ENCODE measurements around the gene ZFP36.
A peak's percentile ranks its signal among the peaks of the same experiment; 100 is the strongest.

The ZFP36 gene

GRCh38 chr19:39405958-39406655, 540 bp upstream of the ZFP36 start:
- peak; percentile 83 to 85 for DNase-seq (ENCODE audit: low read depth in 2 of 2)

GRCh38 chr19:39407410-39407659, 688 bp downstream of the ZFP36 start:
- DNase-seq (ENCODE audit: low read depth in 2 of 2), result no peak

GRCh38 chr19:39407660-39408391, 1.2 kb downstream of the ZFP36 start:
- DNase-seq (ENCODE audit: low read depth in 2 of 2), result no peak

- DNase-seq (ENCODE audit: low read depth in 2 of 2), result no peak
Observed at GRCh38 chr19:39408392-39409207, 2.0 kb downstream of the ZFP36 start.

- peak; percentile 72 to 76 for DNase-seq (ENCODE audit: low read depth in 2 of 2)
Observed at GRCh38 chr19:39409208-39410016, 2.8 kb downstream of the ZFP36 start.

- peak; percentile 36 to 59 for DNase-seq (ENCODE audit: low read depth in 2 of 2)
Observed at GRCh38 chr19:39410017-39410830, 3.6 kb downstream of the ZFP36 start.

- no peak for DNase-seq (ENCODE audit: low read depth in 2 of 2)
Observed at GRCh38 chr19:39410831-39411080, 4.1 kb downstream of the ZFP36 start.

- no peak for DNase-seq (ENCODE audit: low read depth in 2 of 2)
Observed at GRCh38 chr19:39411081-39411831, 4.6 kb downstream of the ZFP36 start.

GRCh38 chr19:39411832-39412099, 5.1 kb downstream of the ZFP36 start:
- DNase-seq (ENCODE audit: low read depth in 2 of 2), result peak; percentile 82 to 92

GRCh38 chr19:39412100-39412866, 5.6 kb downstream of the ZFP36 start, which contains the start of gene PLEKHG2:
Gene PLEKHG2, plus strand, starts transcription at chr19:39412669. Its CDS starts 1,418 bp downstream, at chr19:39414087.
- DNase-seq (ENCODE audit: low read depth in 2 of 2), result peak; percentile 96 to 98

- no peak for DNase-seq (ENCODE audit: low read depth in 2 of 2)
Observed at GRCh38 chr19:39412867-39413271, 6.2 kb downstream of the ZFP36 start.

GRCh38 chr19:39413272-39413910, 6.7 kb downstream of the ZFP36 start:
- DNase-seq (ENCODE audit: low read depth in 2 of 2), result no peak

- DNase-seq (ENCODE audit: low read depth in 2 of 2), result no peak
Observed at GRCh38 chr19:39413911-39414608, 7.4 kb downstream of the ZFP36 start.

- no peak for DNase-seq (ENCODE audit: low read depth in 2 of 2)
Observed at GRCh38 chr19:39415111-39416046, 8.7 kb downstream of the ZFP36 start.

GRCh38 chr19:39416152-39417120, 9.8 kb downstream of the ZFP36 start:
- DNase-seq (ENCODE audit: low read depth in 2 of 2), result no peak

GRCh38 chr19:39417463-39418181, 11.0 kb downstream of the ZFP36 start:
- DNase-seq (ENCODE audit: low read depth in 2 of 2), result no peak

All from stimulated activated CD4-positive, alpha-beta T cell treated with anti-CD3 and anti-CD28 coated beads, Interleukin-1b, Interleukin-23, amount 100 ng/mL, for 4 hours (primary cell).